HUES48 (cell line): Measurements from ENCODE around the gene GAS7.
"Not testable (repeated sequence)": the region's sequence is repeated elsewhere in the genome, so short reads cannot be mapped to it uniquely, and the experiment has no call there.

Experiments used
- H3K27ac ChIP-seq: one replicate; pipeline ENCODE4 v1.7.0; 2013; ENCODE audit warnings: low read depth, low read length, inconsistent platforms
- H3K27me3 ChIP-seq: 2 replicates; pipeline ENCODE4 v1.6.1; 2013; ENCODE audit warnings: mild to moderate bottlenecking, low read length; ENCODE audit not compliant: control insufficient read depth, insufficient read depth
- H3K36me3 ChIP-seq: 2 replicates; pipeline ENCODE4 v1.6.1; 2013; ENCODE audit warnings: low read length; ENCODE audit not compliant: control insufficient read depth, insufficient read depth
- H3K4me1 ChIP-seq: 2 replicates; pipeline ENCODE4 v1.6.1; 2013; ENCODE audit warnings: mild to moderate bottlenecking, low read length; ENCODE audit not compliant: control insufficient read depth, insufficient read depth
- H3K4me3 ChIP-seq: 2 replicates; pipeline ENCODE4 v1.5.1; 2013; ENCODE audit warnings: mild to moderate bottlenecking, low read depth, low read length
- H3K9ac ChIP-seq: 2 replicates; pipeline ENCODE4 v1.6.1; 2013; ENCODE audit warnings: mild to moderate bottlenecking, low read depth, low read length, moderate library complexity
- H3K9me3 ChIP-seq: 2 replicates; pipeline ENCODE4 v1.6.1; 2013; ENCODE audit warnings: low read length; ENCODE audit not compliant: control insufficient read depth, insufficient read depth

GAS7 gene

GRCh38 chr17:10107316-10108165, 90.9 kb downstream of the GAS7 start:
- Histone ChIP-seq H3K27ac (no peak overlapping the region), H3K9ac (no peak overlapping the region), H3K36me3 (no peaks in the 10 kb centered on the region), H3K27me3 (no peaks in the 10 kb centered on the region), H3K4me3 (no peak overlapping the region), H3K4me1 (no peaks in the 10 kb centered on the region), H3K9me3 (no peaks in the 10 kb centered on the region)

DNA sequence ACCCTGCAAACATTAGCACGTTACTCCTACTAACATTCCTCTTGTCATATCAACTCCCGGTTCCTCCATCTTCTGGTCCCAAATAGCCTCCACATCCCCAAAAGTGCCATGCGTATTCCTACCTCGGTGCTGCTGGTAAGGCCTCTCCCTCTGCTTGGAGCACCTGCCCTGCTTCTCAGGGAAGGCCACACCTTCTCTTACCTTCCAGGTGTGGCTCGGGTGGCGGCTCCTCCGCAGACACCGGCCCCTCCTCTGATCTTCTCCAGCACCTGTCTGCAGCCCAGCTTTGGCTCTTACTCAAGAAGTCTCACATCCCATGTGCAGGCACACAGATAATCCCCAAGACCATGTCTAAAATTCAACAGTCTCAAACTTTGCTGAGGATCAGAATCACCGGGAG, 92.3 kb downstream of the GAS7 start:
- Histone ChIP-seq H3K4me3 (no peak overlapping the region), H3K4me1 (no peaks in the 10 kb centered on the region), H3K27me3 (no peaks in the 10 kb centered on the region), H3K27ac (no peak overlapping the region), H3K9ac (no peak overlapping the region), H3K9me3 (no peaks in the 10 kb centered on the region), H3K36me3 (no peaks in the 10 kb centered on the region)

GRCh38 chr17:10105513-10106001, 92.8 kb downstream of the GAS7 start:
- Histone ChIP-seq H3K27ac (no peak overlapping the region), H3K9me3 (no peaks in the 10 kb centered on the region), H3K9ac (no peak overlapping the region), H3K4me1 (no peaks in the 10 kb centered on the region), H3K36me3 (no peaks in the 10 kb centered on the region), H3K4me3 (no peak overlapping the region), H3K27me3 (no peaks in the 10 kb centered on the region)

- no peak overlapping the region for H3K4me3 ChIP-seq
- no peaks in the 10 kb centered on the region for H3K27me3 ChIP-seq
- H3K4me1 ChIP-seq = no peaks in the 10 kb centered on the region
- H3K9me3 ChIP-seq = no peaks in the 10 kb centered on the region
- no peak overlapping the region for H3K9ac ChIP-seq
- H3K36me3 ChIP-seq = no peaks in the 10 kb centered on the region
- no peak overlapping the region for H3K27ac ChIP-seq
Observed at GRCh38 chr17:10103712-10104111, 94.7 kb downstream of the GAS7 start.

DNA sequence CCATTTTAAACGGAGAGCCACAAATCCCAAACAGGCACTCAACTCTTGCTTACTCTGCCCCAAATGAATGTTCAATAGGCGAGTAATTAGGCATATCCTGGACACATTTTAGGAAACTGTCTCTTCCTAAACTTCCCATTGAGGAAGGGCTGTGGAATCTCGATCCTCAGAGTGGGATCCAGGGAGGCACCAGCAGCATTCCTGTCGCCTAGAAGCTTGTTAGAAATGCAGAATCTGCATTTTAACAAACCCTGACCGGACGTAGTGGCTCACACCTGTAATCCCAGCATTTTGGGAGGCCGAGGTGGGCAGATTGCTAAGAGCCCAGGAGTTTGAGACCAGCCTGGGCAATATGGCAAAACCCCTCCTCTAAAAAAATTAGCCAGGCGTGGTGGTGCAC, 95.6 kb downstream of the GAS7 start:
- H3K27ac ChIP-seq = no peak overlapping the region
- H3K36me3 ChIP-seq = no peaks in the 10 kb centered on the region
- H3K4me1 ChIP-seq = no peaks in the 10 kb centered on the region
- no peak overlapping the region for H3K4me3 ChIP-seq
- no peaks in the 10 kb centered on the region for H3K27me3 ChIP-seq
- H3K9ac ChIP-seq = no peak overlapping the region
- H3K9me3 ChIP-seq = no peaks in the 10 kb centered on the region

- Histone ChIP-seq H3K9ac (no peak overlapping the region), H3K9me3 (no peaks in the 10 kb centered on the region), H3K36me3 (no peaks in the 10 kb centered on the region), H3K4me3 (no peak overlapping the region), H3K27ac (no peak overlapping the region), H3K27me3 (no peaks in the 10 kb centered on the region), H3K4me1 (no peaks in the 10 kb centered on the region)
Observed at GRCh38 chr17:10099051-10099571, 99.3 kb downstream of the GAS7 start.

DNA sequence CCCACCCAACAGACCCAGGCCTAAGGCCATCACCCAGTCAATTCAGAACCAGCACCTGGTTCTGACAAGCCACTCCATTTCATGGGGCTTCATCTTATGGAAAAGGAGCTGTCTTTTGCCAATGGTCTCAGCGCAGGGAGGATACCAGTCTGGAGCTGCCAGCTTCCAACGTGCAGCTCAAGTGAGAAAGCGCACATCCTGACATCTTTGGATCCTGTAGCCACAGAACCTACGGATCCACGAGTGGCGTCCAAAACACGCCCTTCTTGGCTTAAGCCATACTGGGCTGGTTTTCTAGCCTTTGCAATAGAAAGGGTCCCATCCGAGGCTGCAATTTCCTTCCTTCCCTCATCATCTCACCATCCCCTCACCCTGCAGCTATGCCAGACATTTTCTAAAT, 101.8 kb downstream of the GAS7 start:
- H3K4me3 ChIP-seq = no peak overlapping the region
- no peaks in the 10 kb centered on the region for H3K4me1 ChIP-seq
- no peak overlapping the region for H3K27ac ChIP-seq
- H3K9me3 ChIP-seq = no peaks in the 10 kb centered on the region
- H3K9ac ChIP-seq = no peak overlapping the region
- H3K27me3 ChIP-seq = no peaks in the 10 kb centered on the region
- no peaks in the 10 kb centered on the region for H3K36me3 ChIP-seq

GRCh38 chr17:10095295-10095694, 103.1 kb downstream of the GAS7 start:
- not testable (repeated sequence) for H3K36me3 ChIP-seq, H3K9me3 ChIP-seq, H3K9ac ChIP-seq, H3K27me3 ChIP-seq, H3K4me3 ChIP-seq, H3K27ac ChIP-seq, H3K4me1 ChIP-seq

DNA sequence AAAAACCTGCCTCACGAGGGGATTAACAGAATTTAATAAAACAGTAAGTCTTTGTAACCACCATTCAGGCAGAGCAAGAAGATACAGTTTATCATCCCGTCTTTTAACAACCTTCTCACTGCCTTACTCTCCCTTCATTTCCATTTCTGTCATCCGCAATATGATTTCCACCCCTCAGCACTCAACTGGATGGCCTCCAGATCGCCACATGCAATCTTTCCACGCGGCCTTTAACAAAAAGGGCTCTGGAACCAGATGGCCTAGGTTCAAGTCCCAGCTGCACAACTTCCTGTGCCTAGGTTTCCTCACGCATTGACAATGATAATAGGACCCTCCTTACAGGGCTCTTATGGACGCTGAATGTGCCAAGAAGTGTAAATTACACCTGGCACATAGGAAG, 103.6 kb downstream of the GAS7 start:
- H3K36me3 ChIP-seq = no peaks in the 10 kb centered on the region
- no peak overlapping the region for H3K9ac ChIP-seq
- no peaks in the 10 kb centered on the region for H3K9me3 ChIP-seq
- H3K4me1 ChIP-seq = no peaks in the 10 kb centered on the region
- no peaks in the 10 kb centered on the region for H3K27me3 ChIP-seq
- H3K27ac ChIP-seq = no peak overlapping the region
- H3K4me3 ChIP-seq = no peak overlapping the region

DNA sequence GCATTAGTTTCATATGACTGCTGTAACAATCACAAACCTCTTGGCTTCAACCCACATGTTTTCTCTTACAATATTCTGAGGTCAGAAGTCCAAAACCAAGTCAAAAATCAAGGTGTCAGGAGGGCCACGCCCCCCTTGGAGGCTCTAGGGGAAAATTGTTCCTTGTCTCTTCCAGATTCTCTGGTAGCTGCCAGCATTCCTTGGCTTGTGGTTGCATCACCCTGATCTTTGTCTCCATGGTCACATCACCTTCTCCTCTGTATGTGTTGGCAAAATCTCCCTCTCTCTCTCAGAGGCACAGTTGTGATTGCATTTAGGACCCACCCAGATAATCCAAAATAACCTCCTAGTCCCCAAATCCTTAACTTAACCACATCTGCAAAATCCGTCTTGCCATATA, 105.8 kb downstream of the GAS7 start:
- H3K36me3 ChIP-seq = no peaks in the 10 kb centered on the region
- no peak overlapping the region for H3K27ac ChIP-seq
- no peaks in the 10 kb centered on the region for H3K9me3 ChIP-seq
- no peaks in the 10 kb centered on the region for H3K4me1 ChIP-seq
- H3K27me3 ChIP-seq = no peaks in the 10 kb centered on the region
- H3K4me3 ChIP-seq = no peak overlapping the region
- no peak overlapping the region for H3K9ac ChIP-seq

DNA sequence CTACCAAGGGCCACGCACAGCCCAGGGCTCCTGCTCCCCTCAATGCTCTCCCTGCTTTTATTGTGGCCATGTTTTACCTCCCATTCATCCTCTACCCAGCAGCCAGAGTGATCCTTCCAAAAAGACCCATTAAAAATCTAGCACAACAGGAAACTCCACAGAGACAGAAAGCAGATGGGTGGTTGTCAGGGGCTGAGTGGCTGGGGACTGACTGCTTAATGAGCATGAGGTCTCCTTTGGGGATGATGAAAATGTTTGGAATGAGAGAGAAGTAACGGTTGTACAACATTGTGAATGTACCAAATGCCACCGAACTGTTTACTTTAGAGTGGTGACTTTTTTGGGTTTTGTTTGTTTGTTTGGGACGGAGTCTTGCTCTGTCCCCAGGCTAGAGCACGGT, 107.4 kb downstream of the GAS7 start:
- H3K4me3 ChIP-seq = no peak overlapping the region
- no peaks in the 10 kb centered on the region for H3K27me3 ChIP-seq
- no peak overlapping the region for H3K9ac ChIP-seq
- no peaks in the 10 kb centered on the region for H3K36me3 ChIP-seq
- H3K27ac ChIP-seq = no peak overlapping the region
- no peaks in the 10 kb centered on the region for H3K4me1 ChIP-seq
- H3K9me3 ChIP-seq = no peaks in the 10 kb centered on the region
